K562 (cell line): Measurements from ENCODE around the gene BNC1. TPM values are rescaled to one million over a fixed set of nuclear protein-coding genes. Genes with fewer than 3 reads are reported as not detected.

Experiments used
- BMI1 ChIP-seq: fragments of 150-350 bp; IDR thresholded peaks from 2 replicates; pipeline ENCODE4 v1.6.1; 2014; ENCODE audit warnings: low read length
- CBX3 ChIP-seq, 2 experiments: IDR thresholded peaks; 1 replicate in 1 of 2; 2 replicates in 1 of 2; pipeline ENCODE4 v1.6.1; 2012; ENCODE audit warnings: inconsistent platforms in 2 of 2, low read length in 2 of 2, borderline replicate concordance in 1 of 2, control low read depth in 1 of 2
- CHD1 ChIP-seq: fragments of 200-600 bp; sonication (generic); IDR thresholded peaks from one replicate; pipeline ENCODE4 v1.6.1; 2012; ENCODE audit warnings: mild to moderate bottlenecking, moderate library complexity, low read length, inconsistent platforms
- EP400 ChIP-seq: fragments of 450-650 bp; IDR thresholded peaks from 2 replicates; pipeline ENCODE4 v1.6.1; 2017; ENCODE audit warnings: antibody characterized with exemption, mild to moderate bottlenecking, moderate library complexity
- ETS1 ChIP-seq: conservative IDR thresholded peaks from 2 replicates; pipeline ENCODE4 v1.6.1; 2011; ENCODE audit warnings: low read depth, mild to moderate bottlenecking, low read length; ENCODE audit not compliant: control insufficient read depth
- ETV5 ChIP-seq: sonication (generic); formaldehyde crosslinking; IDR thresholded peaks from 2 replicates; pipeline ENCODE4 v1.4.0; 2020; ENCODE audit warnings: low read depth, mild to moderate bottlenecking, missing genetic modification reagents
- FIP1L1 ChIP-seq: fragments of 200-400 bp; formaldehyde crosslinking; IDR thresholded peaks from 2 replicates; pipeline ENCODE4 v1.6.1; 2018; ENCODE audit warnings: mild to moderate bottlenecking, low read depth, low read length; ENCODE audit not compliant: poor library complexity, severe bottlenecking
- FOXP1 ChIP-seq: sonication (generic); formaldehyde crosslinking; IDR thresholded peaks from 2 replicates; pipeline ENCODE4 v1.8.0; 2022; ENCODE audit warnings: mild to moderate bottlenecking, missing genetic modification reagents
- GTF2F1 ChIP-seq: IDR thresholded peaks from 2 replicates; pipeline ENCODE4 v1.6.1; 2011; ENCODE audit warnings: low read depth, low read length, improper control_type of control experiment
- NFIC ChIP-seq: fragments of 450-650 bp; IDR thresholded peaks from 2 replicates; pipeline ENCODE4 v1.6.1; 2017; ENCODE audit warnings: mild to moderate bottlenecking, inconsistent platforms
- NR2F6 ChIP-seq: fragments of 450-650 bp; formaldehyde crosslinking; IDR thresholded peaks from 2 replicates; pipeline ENCODE4 v1.4.0; 2020; ENCODE audit warnings: mild to moderate bottlenecking
- PTTG1 ChIP-seq: fragments of 450-650 bp; IDR thresholded peaks from 2 replicates; pipeline ENCODE4 v1.6.1; 2016; ENCODE audit warnings: low read depth, mild to moderate bottlenecking, missing genetic modification characterization, missing compliant biosample characterization
- RREB1 ChIP-seq: fragments of 250-450 bp; sonication (Bioruptor Pico); IDR thresholded peaks from 2 replicates; pipeline ENCODE4 v1.4.0; 2020
- STAT5B ChIP-seq: fragments of 250-450 bp; sonication (Bioruptor Pico); IDR thresholded peaks from 2 replicates; pipeline ENCODE4 v1.8.0; 2021; ENCODE audit warnings: mild to moderate bottlenecking, inconsistent platforms
- SUPT5H ChIP-seq: fragments of 450-650 bp; IDR thresholded peaks from 2 replicates; pipeline ENCODE4 v1.6.1; 2016
- YY1 ChIP-seq, 3 experiments: IDR thresholded peaks; 2 replicates each; pipeline ENCODE4 v1.6.1; 2011; ENCODE audit warnings: low read length in 2 of 3, mild to moderate bottlenecking in 2 of 3, moderate library complexity in 2 of 3, borderline replicate concordance in 1 of 3, control low read depth in 1 of 3, low read depth in 1 of 3; ENCODE audit not compliant: insufficient read depth in 3 of 3, insufficient replicate concordance in 2 of 3, control insufficient read depth in 1 of 3, insufficient read length in 1 of 3; ENCODE audit errors: extremely low read depth in 1 of 3
- ZBED1 ChIP-seq: IDR thresholded peaks from 2 replicates; pipeline ENCODE4 v1.6.1; 2014
- ZBTB8A ChIP-seq: fragments of 450-650 bp; IDR thresholded peaks from 2 replicates; pipeline ENCODE4 v1.6.1; 2018; ENCODE audit warnings: mild to moderate bottlenecking, moderate library complexity; ENCODE audit not compliant: partially characterized antibody
- ZEB2 ChIP-seq: fragments of 450-650 bp; IDR thresholded peaks from 2 replicates; pipeline ENCODE4 v1.6.1; 2016
- ZNF239 ChIP-seq: fragments of 250-450 bp; sonication (Bioruptor Pico); IDR thresholded peaks from 2 replicates; pipeline ENCODE4 v1.4.0; 2020; ENCODE audit warnings: mild to moderate bottlenecking
- ZNF253 ChIP-seq: fragments of 250-450 bp; sonication (Bioruptor Pico); conservative IDR thresholded peaks from 2 replicates; pipeline ENCODE4 v1.6.1; 2021; ENCODE audit warnings: mild to moderate bottlenecking
- ZNF311 ChIP-seq: fragments of 250-450 bp; sonication (Bioruptor Pico); IDR thresholded peaks from 2 replicates; pipeline ENCODE4 v1.4.0; 2020; ENCODE audit warnings: mild to moderate bottlenecking, moderate library complexity
- polyA plus RNA-seq, 8 experiments: library from polyadenylated mRNA; depleted of rRNA in 4 of 8; stranded (reverse) in 5 of 8; unstranded in 3 of 8; fragments of >200 nt; fragmentation: Nextera tagmentation in 2 of 8; fragmentation: Illumina TruSeq in 1 of 8; extraction: Ambion mirVana in 2 of 8; extraction: Trizol in 1 of 8; gene quantifications; 2 replicates each; pipeline versions ENCODE4 v1.2.1 to v1.2.3, GENCODE V29; 2011 to 2014; ENCODE audit warnings: inconsistent platforms in 1 of 8, missing spikeins in 1 of 8
- total RNA-seq, 7 experiments: library from RNA; depleted of rRNA in 6 of 7; stranded (reverse); fragments of >200 nt in 6 of 7; fragmentation: Illumina TruSeq in 2 of 7; extraction: Trizol in 2 of 7; gene quantifications; 2 replicates each; pipeline versions ENCODE4 v1.2.1 to v1.2.3, GENCODE V29; 2011 to 2021; ENCODE audit warnings: low replicate concordance in 1 of 7
- TF ChIP-seq, protein P1 (sequence below): sonication (generic); formaldehyde crosslinking; IDR thresholded peaks from 2 replicates; pipeline ENCODE4 v1.9.0; 2022; ENCODE audit warnings: mild to moderate bottlenecking, missing genetic modification reagents

The BNC1 gene
- total and polyA plus RNA-seq, 9 of the 15 experiments (the other 6 are each of a cell fraction or from before 2014, with no cell fraction given), result not detected

DNA sequence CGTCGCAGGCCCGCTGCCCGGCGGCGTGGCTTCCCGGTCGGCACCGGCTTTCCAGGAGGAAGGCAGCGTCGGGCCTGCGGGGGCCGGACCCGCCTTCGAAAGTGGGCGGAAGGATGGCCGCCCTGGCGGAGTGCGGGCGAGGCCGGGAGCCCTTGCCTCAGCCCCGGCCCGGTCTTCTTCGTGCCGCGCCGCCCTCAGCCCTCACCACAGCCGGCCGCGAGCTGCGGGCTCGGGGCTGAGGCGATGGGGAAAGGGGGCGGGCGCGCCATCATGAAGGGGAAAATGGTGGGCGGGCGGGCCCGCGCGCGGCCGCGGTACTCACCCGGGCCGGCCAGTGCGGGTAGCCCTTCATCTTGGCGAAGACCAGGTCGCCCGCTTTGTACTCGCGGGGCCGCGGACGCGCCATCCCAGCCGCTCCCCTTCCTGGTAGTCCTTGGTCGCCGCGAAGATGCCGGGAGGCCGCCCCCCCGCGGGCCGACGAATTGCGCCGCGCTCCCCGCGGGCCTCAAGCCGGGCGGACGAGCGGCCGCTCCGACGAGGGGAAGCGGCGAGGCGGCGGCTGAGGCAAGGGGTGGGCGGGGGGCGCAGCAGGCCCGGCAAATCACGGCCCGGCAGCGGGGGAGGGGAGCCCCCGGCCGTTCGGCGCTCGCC, 77.3 kb downstream of the BNC1 start (continued):
- TF ChIP-seq FOXP1 (CRISPR knock-in tag) (no peak), EP400 (no peak), ZBED1 (no peak), GTF2F1 (no peak), SUPT5H (no peak), PTTG1 (tag) (no peak), BMI1 (no peak), RREB1 (no peak), ZNF239 (CRISPR knock-in tag) (no peak), ETV5 (CRISPR knock-in tag) (peak; percentile 16; the same call in 1 of the 2 replicates), YY1 (IDR thresholded peaks at IDR 0.05; ENCODE audit: borderline replicate concordance in 1 of 3, control insufficient read depth in 1 of 3, extremely low read depth in 1 of 3, insufficient read depth in 3 of 3, insufficient read length in 1 of 3, insufficient replicate concordance in 2 of 3, low read depth in 1 of 3, low read length in 2 of 3) (peak in 2 of 3 experiments; percentile 51 to 79), FIP1L1 (peak; percentile 66), CHD1 (peak; percentile 52), ETS1 (no peak), ZNF311 (CRISPR knock-in tag) (no peak), NFIC (peak; percentile 35; the same call in 1 of the 2 replicates), STAT5B (CRISPR knock-in tag) (no peak), ZEB2 (no peak), ZBTB8A (no peak), NR2F6 (no peak), ZNF253 (CRISPR knock-in tag) (no peak), CBX3 (IDR thresholded peaks at IDR 0.05; ENCODE audit: borderline replicate concordance in 1 of 2, low read length in 2 of 2) (no peak)
- TF ChIP-seq, protein P1, sequence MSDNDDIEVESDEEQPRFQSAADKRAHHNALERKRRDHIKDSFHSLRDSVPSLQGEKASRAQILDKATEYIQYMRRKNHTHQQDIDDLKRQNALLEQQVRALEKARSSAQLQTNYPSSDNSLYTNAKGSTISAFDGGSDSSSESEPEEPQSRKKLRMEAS (CRISPR knock-in tag), result 0 out of 2 replicates have a peak, but pooled peaks have one; percentile 13
